Medulla oblongata (tissue), 1 donor: Measurements from ENCODE around the gene RASSF7.

Experiments used
- DNase-seq: peaks from one replicate; pipeline ENCODE4 v3.0.0-alpha.2; 2015; ENCODE audit errors: extremely low spot score

Gene RASSF7

DNA sequence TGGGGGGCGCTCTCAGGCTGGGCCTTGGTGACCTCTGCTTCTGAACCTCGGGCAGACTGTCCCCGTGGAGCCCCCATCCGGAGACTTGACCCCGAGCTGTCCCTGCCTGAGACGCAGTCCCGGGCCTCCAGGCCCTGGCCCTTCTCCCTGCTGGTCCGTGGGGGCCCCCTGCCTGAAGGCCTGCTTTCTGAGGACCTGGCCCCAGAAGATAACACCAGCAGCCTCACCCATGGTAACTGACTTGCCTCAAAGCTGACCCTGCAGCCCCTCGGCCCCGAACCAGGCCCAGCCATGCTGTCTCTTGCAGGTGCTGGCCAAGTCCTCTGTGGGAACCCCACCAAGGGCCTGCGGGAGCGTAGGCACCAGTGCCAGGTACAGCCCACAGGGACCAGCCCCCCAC, 9.2 kb upstream of the RASSF7 start:
- no peak for DNase-seq

GRCh38 chr11:553083-553987, 7.4 kb upstream of the RASSF7 start:
- DNase-seq = no peak

- DNase-seq = no peak
Observed at GRCh38 chr11:553988-554340, 6.8 kb upstream of the RASSF7 start.

- peak; percentile 36 for DNase-seq
Observed at GRCh38 chr11:554428-555226, 6.1 kb upstream of the RASSF7 start.

DNA sequence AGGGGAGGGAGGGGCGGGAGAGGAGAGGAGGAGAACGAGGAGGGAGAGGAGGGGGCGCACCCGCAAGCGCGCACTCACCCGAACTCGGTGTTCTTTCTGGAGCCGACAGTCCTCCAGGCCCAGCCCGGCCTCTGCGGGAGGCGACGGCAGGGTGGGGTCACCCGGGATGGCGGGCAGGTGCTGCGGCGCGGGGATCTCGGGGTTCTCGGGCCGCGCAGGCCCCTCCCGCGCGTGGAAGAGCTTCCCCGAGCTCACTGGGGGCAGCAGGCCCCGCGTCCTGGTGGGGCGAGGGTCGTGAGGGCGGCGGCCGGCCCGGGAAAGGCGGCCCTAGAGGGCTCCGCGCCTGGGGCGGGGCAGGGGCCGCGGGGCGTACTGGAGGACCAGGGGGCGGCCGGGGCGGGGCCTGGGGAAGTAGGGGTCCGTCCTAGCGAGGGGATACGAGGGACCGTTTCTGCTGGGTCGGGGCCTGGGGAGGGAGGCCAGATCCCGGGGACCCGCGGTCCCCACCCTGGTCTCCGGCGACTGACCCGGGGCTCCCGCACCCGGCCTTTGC, 5.5 kb upstream of the RASSF7 start:
- no peak for DNase-seq

DNA sequence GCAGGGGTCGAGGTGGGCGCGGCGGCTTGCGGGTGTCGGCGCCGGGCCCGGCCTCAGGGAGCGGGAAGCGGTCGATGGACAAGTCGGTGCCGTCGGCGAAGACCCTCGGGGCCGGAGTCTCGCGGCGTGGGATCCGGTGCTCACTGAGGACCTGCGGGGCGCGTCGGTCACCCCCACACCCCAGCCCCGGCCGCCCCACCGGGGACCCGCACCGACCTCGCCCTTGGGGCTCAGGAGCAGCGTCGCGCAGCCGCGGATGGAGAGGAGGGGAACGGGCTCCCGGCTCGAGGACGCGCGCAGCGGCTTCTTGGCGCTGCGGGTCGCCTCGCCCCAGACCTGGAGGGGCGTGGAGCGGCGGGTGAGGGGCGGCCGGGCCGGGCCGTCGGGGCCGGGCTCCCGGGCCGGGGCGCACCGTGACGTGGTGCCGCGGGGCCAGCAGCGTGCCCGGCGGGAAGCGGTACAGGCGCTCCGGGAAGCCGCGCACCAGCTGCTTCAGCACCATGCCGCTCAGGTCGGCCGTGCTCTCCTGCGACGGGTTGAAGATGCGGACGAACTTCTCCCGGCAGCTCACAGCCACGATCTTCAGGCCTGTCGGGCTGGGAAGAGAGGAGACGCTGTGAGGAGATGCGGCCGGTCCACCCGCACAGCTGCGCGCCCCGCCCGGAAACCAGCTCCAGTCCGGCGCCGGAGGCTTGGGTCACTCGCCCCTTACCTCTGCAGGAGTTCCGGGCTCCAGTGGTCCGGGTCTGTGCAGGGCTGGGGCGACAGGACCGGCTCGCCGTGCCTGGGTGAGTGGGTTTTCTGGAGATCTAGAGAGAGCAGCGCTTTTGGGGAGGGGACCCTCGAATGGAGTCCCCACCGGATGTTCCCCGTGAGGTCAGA, 4.7 kb upstream of the RASSF7 start:
- no peak for DNase-seq

DNA sequence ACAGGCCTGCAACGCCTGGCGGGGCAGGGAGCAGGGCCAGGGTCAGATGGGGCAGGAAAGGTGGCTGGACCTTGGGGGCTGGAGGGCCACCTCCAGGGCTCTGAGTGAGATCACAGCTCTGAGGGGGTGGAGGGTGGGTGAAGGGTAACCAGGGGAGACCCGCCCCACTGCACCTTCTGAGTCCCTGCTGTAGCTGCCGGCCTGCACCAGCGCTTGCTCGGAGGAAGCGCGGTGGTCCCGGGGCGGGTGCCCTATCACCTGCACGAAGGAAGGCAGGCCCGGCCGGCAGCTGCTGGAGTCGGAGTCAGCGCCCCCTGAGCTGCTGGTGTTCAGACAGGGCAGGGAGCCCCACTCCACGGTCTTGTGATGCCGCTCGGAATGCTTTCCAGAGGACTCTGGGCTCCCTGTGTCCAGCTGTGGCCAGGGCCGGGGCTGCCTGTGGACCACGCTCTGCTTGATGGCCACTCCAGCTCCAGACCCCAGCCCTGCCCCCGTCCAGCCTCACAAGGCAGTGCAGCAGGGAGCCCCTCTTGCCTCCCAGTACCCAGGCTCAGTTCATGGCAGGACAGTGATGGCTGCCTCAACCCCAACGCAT, 4.0 kb upstream of the RASSF7 start:
- no peak for DNase-seq

- DNase-seq = no peak
Observed at GRCh38 chr11:557328-558132, 3.2 kb upstream of the RASSF7 start.

GRCh38 chr11:558503-558902, 2.3 kb upstream of the RASSF7 start:
- DNase-seq = no peak

- no peak for DNase-seq
Observed at GRCh38 chr11:559020-559620, 1.6 kb upstream of the RASSF7 start.

DNA sequence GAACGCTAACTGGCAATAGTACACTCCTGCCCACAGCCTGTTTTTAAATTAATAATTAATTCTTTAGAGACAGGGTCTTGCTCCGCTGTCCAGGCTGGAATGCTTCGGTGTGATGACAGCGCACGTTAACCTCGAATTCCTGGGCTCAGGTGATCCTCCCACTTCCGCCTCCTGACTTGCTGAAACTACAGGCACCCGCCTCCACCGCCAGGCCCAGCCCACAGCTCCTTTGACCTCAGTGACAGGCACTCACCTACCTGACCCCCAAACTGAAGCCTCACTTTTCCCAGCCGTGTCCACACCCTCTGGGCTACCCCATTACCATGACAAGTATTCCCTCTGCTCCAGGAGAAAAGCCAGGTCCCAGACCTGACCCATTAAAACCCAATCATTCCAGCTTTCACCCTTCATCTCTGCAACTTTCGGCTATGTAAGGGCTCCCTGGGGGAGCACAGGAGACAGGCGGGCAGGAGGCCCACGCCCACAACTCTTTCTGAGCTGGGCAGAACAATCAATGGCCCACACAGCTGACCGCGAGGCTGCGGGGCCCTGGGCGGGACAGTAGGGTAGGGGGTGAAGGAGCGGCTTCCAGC, 962 bp upstream of the RASSF7 start:
- DNase-seq = no peak

DNA sequence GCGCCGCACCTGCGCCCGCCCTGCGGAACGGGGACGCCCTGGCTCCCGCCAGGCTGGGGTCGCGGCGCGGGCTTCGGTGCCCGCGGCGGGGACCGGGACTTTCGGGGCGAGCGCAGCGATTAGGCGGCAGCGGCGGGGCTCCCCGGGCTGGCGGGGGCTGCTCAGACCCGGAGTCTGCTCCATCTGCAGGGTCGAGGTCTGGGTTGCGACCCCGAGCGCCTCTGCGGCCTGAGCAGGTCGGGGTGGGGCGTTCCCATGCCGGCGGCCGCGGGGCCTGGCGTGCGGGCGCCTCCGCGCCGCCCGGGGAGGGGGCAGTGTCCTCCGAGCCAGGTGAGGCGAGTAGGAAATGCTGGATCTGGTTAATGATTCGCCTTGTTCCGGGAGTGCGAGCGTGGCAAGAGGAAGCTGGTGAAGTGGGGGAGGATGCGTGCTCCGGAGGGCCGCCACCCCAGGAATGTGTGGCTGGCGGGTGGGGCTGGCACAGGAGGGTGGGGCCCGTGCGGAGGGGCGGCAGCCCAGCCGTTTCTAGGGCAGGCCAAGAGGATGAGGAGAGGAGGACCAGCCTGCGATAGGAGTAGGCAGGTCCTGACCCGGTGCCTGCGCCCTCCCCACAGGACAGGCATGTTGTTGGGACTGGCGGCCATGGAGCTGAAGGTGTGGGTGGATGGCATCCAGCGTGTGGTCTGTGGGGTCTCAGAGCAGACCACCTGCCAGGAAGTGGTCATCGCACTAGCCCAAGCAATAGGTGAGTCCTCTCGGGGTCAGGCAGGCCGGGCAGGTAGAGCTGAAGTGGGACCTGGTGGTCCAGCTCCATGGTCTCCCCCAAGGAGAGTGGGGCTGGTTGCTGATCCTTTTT, 606 bp downstream of the RASSF7 start:
- DNase-seq = no peak

- DNase-seq = no peak
Observed at GRCh38 chr11:562046-562645, 1.4 kb downstream of the RASSF7 start.

DNA sequence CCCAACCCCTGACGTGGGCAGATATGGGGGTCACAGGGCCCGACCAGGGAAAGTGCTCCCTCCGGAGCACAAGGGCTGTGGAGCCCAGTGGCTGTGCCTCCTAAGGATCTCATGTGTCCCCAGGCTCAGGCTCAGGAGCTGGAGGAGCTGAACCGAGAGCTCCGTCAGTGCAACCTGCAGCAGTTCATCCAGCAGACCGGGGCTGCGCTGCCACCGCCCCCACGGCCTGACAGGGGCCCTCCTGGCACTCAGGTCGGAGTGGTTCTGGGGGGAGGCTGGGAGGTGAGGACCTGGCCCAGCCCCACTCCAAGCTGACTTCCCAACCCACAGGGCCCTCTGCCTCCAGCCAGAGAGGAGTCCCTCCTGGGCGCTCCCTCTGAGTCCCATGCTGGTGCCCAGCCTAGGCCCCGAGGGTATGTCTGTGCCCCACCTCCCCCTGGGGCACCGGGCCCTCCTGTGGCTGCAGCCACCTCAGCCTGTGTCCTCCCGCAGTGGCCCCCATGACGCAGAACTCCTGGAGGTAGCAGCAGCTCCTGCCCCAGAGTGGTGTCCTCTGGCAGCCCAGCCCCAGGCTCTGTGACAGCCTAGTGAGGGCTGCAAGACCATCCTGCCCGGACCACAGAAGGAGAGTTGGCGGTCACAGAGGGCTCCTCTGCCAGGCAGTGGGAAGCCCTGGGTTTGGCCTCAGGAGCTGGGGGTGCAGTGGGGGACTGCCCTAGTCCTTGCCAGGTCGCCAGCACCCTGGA, 2.5 kb downstream of the RASSF7 start:
- no peak for DNase-seq

GRCh38 chr11:563812-564578, 3.2 kb downstream of the RASSF7 start:
- no peak for DNase-seq

DNA sequence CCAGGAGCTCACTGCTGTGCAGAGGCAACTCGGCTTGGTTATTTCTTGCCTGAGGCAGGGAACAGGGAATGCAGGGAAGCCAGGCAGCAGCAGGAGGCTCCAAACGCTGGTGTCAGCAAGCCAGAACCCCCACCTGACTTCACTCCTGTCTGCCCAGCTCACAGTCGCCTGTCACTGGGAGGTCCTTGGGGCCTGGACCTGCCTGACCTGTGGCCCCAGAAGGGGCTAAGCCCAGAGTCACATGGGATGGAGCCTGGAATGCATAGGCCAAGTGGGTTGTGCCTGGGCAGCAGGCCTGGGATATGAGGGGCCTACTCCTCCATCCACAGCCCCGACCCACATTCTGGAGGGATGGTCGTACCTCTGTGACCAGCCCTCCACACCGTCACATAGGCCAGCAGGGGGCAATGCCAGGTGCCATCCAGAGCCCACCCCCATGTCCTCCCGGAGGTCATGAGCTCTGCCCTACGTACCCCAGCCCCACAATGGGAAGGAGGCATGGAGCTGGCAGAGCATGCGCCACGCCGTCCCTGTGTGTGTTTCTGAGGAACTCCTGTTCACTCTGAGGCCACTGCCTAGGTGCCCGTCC, 5.2 kb downstream of the RASSF7 start:
- no peak for DNase-seq
